GM12801 (cell line): ENCODE data around the gene TSPAN9.

Experiments used
- TF ChIP-seq, protein P1 (sequence below): IDR thresholded peaks from one replicate; pipeline ENCODE4 v1.5.1; 2011; ENCODE audit warnings: control low read depth; ENCODE audit not compliant: insufficient read length; ENCODE audit errors: extremely low read depth

TSPAN9 gene

DNA sequence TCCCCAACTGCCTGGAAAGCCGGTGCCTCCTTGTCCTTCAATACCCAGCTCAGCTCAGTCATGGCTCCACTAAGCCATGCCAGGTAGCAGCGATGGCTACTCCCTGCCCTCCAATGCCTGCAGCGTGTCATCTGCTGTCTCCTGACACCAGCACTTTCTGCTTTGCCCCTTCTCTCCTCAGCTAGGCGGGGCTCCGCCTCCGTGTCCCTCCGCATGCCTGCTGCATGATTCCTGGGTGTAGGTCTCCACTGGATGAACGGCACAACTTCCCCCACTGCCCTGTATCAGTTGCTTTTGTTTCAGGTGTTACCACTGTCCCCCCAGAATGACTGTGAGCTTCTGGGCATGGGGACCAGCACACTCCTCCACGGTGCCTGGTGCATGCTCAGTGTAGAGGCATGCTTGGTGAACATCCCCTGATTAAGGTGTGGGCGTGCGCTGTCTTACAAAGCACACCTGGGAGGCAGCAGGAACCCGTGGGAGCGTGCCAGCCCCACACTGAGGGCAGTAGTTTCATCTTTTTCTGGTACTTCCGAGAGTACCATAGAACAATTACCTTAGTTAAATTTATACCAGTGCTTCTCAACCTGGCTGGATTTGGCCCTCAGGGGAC is 234.4 kb downstream of the TSPAN9 start:
- TF ChIP-seq, protein P1, sequence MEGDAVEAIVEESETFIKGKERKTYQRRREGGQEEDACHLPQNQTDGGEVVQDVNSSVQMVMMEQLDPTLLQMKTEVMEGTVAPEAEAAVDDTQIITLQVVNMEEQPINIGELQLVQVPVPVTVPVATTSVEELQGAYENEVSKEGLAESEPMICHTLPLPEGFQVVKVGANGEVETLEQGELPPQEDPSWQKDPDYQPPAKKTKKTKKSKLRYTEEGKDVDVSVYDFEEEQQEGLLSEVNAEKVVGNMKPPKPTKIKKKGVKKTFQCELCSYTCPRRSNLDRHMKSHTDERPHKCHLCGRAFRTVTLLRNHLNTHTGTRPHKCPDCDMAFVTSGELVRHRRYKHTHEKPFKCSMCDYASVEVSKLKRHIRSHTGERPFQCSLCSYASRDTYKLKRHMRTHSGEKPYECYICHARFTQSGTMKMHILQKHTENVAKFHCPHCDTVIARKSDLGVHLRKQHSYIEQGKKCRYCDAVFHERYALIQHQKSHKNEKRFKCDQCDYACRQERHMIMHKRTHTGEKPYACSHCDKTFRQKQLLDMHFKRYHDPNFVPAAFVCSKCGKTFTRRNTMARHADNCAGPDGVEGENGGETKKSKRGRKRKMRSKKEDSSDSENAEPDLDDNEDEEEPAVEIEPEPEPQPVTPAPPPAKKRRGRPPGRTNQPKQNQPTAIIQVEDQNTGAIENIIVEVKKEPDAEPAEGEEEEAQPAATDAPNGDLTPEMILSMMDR = no peak

DNA sequence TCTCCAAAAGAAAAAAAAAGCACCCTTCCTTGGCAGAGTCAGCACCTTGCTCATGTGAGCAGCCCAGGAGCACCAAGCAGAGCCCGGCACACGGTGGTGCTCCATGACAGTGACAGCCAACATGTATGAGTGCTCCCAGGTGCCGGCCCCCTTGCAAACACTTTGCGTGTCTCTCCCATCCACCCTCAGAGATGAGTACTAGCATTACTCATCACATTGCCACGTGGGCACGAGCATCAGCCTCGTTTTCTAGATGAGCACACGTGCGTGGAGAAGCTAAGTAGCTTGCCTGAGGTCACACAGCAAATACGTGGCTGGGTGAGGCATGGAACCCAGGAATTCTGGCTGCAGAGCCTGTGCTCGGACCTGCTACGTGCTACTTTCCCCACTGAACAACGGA is 235.9 kb downstream of the TSPAN9 start:
- TF ChIP-seq, protein P1 = no peak

DNA sequence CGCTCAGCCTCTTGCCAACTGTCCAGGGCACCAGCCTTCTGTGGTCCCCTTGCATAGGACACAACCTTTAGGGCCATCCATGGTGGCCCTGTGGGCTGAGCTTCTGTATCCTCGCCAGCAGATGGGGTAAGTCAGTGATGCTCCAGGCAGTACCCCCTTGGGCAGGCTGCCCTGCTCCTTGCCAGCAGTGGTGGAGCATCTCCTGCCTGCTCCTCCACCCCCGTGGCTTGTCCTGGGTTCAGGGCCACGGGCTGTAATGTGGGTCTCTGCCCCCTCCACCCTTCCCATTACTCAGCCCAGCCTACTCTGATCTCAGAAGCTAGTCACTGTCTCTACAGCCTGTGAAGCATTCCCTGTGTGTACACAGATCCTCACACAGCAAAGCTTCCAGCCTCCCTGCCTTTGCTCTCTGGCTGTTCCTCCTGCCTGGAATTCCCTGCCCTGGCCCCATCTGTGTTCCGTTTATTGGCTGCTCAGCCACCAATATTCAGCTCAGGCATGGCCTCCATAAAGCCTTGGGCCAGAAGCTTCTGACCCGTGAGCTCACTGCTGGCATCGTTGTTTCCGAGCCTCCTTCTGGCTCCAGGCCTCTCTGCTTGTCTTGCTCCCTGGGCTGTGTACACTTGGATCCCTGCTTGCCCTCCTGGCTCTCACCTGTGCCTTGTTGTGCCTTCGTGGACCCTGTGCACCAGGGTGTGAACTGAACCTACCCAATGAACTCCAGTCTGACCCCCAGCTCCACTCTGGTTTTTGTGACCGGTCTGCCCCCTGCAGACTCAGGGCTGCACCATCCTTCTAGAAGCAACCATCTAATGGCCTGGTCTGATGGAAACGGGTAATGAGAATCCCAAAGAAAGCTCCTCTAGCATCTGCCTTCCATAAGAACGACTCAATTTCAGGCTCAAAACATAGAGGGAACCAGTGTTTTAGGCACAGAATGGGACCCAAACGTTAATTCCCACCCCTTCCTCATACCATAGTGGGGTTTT is 236.8 kb downstream of the TSPAN9 start:
- TF ChIP-seq, protein P1 = no peak

DNA sequence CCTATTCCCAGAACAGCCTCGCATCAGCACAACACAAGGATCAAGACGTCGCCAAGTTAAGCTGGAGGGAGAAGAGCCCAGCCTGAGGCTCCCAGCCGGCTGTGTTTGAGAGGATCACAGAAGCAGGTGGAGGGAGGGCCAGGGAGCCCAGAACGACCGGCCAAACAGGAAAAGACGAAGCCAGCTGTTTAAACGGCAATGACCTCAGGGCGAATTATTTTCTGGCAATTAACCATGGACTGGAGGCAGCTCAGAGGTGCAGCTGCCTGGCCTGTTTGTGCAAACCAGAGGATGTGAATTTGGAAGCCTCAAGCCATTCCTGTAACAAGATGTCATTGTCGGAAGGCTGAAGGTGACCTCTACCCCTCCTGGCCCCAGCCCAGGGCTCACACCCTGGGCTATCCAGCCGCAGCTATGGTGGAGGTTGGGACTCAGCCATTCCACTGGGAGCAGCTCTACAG is 238.1 kb downstream of the TSPAN9 start:
- TF ChIP-seq, protein P1 = no peak

DNA sequence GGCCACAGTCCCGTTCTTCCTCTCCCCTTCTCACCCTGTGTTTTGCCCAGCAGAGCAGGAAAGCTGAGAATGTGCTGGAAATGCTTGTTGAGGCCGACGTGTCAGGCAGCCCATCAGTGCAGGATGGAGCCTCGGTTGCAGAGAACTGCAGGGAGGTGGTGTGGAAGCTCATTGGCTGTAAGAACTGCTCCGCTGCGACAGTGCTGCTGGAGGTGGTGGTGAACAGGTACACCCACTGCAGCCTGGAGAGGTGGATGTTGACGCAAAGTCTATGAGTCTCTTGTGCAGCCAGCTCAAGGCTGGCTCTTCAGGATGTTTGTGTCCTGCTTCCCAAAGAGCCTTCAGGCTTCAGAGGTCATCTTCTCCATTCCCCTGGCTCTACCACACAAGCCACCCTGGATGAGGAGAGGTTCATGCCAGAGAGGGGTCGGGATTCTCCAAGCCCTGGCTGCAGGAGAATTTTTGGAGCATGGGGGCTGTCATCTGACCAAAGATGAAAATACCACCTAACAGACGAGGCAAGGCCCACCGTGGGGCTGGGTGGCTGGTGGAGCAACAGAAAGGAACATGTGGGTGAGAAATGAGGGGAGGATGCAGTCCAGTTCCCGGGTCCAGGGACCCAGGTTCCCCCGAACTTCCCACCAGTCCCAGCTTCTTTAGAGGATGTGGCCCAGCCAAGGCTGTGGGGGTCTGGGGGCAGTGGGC is 239.7 kb downstream of the TSPAN9 start:
- TF ChIP-seq, protein P1 = no peak

DNA sequence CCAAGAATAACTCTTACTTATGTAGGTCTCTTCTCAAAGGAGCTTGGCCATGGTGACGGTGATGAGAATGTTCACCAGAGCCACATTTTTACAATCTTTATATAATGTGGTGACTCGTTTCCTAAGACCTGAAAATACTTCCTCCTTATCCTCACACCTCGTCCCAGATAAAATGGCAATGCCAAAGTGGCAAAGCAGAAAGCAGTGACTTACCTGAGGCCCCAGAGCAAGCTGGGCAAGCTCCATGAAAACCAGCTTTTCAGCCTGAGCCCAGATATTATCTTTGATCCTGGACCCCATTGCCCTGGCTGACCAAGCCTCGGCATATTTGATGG is 240.3 kb downstream of the TSPAN9 start:
- TF ChIP-seq, protein P1 = no peak
